SJSA1 (cell line): ENCODE data around the gene BCCIP. TPM values are rescaled to one million over a fixed set of nuclear protein-coding genes. Genes with fewer than 3 reads are reported as not detected.

ENCODE experiments used
- DNase-seq, 2 experiments: peaks; one replicate each; pipeline ENCODE4 v3.0.0-alpha.2; 2015 to 2020; ENCODE audit warnings: low spot score in 2 of 2, low read depth in 1 of 2
- H3K27ac ChIP-seq: fragments of 250-450 bp; sonication (Bioruptor Pico); 2 replicates; pipeline ENCODE4 v1.5.1; 2020; ENCODE audit warnings: mild to moderate bottlenecking, moderate library complexity
- H3K27me3 ChIP-seq: fragments of 250-450 bp; sonication (Bioruptor Pico); replicated peaks from 2 replicates; pipeline ENCODE4 v1.5.1; 2020; ENCODE audit warnings: mild to moderate bottlenecking, moderate library complexity
- H3K36me3 ChIP-seq: fragments of 250-450 bp; sonication (Bioruptor Pico); 2 replicates; pipeline ENCODE4 v1.5.1; 2020; ENCODE audit warnings: mild to moderate bottlenecking
- H3K4me1 ChIP-seq: fragments of 250-450 bp; sonication (Bioruptor Pico); replicated peaks from 2 replicates; pipeline ENCODE4 v1.6.1; 2021; ENCODE audit warnings: mild to moderate bottlenecking
- H3K4me3 ChIP-seq: fragments of 250-450 bp; sonication (Bioruptor Pico); 2 replicates; pipeline ENCODE4 v1.5.1; 2020; ENCODE audit warnings: mild to moderate bottlenecking
- H3K9me3 ChIP-seq: fragments of 250-450 bp; sonication (Bioruptor Pico); replicated peaks from 2 replicates; pipeline ENCODE4 v1.5.1; 2020; ENCODE audit warnings: mild to moderate bottlenecking
- total RNA-seq: library from RNA; depleted of rRNA; stranded (reverse); fragments of >200 nt; shearing (Covaris generic); gene quantifications from 2 replicates; pipeline ENCODE4 v1.2.3, GENCODE V29; 2014

The BCCIP gene
- total RNA-seq, 1 experiment from 2014 or later: 122 TPM

DNA sequence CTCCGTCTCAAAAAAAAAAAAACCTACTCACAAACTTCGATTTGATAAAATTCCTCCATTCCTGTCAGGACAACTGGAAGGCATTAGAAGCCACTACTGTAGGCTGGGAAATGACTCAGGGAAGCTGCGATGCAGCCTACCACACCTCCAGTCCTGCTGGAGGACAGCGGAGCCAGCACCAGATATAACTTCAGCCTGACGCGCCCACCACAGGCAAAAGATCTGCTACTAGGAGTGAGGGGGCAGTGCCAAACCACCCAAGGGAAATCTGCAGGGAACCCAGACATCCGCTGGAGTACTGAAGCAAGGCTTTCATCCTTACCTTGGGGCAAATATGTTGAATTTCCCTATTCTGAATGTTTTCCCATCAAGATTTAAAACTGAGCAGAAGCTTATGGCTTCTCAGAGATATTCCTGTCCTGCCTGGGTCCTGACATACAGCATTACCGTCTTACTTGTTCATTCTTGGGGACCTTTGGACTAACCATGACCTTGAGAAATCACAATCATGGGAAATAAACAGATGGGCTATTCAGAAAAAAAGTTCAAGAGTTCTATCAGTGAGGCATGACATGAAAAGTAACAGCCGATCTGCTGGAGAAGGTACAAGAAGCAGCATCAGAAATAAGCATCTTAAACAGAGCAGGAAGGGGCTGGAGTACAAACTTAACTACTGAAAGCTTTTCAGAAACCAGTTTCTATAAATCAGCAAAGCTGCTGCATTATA is 20.4 kb downstream of the BCCIP start:
- H3K36me3 ChIP-seq: peaks cover 33% of the 10 kb centered on the region
- peaks cover 12% of the 10 kb centered on the region for H3K4me1 ChIP-seq
- no peak for DNase-seq
- no peak overlapping the region for H3K4me3 ChIP-seq
- H3K27me3 ChIP-seq: no peaks in the 10 kb centered on the region
- H3K27ac ChIP-seq: no peak overlapping the region
- no peaks in the 10 kb centered on the region for H3K9me3 ChIP-seq

DNA sequence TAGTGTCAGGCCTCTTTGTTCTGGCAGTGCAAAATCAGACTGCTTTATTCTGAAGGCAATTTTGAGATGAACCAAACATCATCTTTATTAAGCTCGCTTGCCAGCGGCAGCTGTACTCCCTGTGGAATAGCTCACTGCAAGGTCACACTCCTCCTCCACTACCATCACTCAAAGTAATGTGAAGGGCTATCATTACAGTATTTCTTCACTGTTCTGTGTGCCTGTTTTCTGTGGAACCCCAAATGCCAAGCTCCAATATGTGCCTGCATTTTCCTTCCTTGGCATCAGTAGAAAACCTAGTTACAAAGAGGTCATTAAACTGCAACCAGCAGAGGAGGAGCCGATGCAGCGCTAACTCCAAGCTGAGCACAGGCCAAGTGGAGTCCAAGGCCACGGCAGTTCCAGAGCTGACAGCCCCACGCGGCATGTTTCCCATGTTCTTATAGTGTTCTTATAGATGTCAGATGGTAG is 21.4 kb downstream of the BCCIP start:
- DNase-seq: no peak
- H3K4me1 ChIP-seq: peaks cover 12% of the 10 kb centered on the region
- no peaks in the 10 kb centered on the region for H3K9me3 ChIP-seq
- H3K4me3 ChIP-seq: no peak overlapping the region
- no peaks in the 10 kb centered on the region for H3K27me3 ChIP-seq
- H3K27ac ChIP-seq: no peak overlapping the region
- H3K36me3 ChIP-seq: peaks cover 28% of the 10 kb centered on the region

DNA sequence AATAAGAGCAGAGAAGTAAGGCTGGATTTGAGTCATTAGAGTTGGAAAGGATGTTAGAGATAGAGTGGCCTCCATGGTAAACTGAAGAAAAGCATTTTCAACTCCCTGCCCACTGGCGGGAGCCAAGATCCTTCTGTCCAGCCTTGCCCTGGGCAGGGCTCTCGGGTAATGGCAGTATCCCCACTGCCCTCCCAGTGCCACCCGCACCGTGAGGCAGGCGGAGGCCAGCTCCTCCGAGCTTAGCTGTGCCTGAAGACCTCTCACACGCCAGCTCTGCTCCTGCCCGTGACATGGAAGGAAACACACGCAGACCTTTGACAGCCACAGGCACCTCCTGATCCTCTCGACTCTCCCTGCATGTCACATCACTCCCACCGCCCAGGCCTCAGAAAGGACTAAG is 22.3 kb downstream of the BCCIP start:
- H3K9me3 ChIP-seq: no peaks in the 10 kb centered on the region
- no peak overlapping the region for H3K27ac ChIP-seq
- no peak overlapping the region for H3K4me3 ChIP-seq
- H3K4me1 ChIP-seq: peaks cover 8% of the 10 kb centered on the region
- no peaks in the 10 kb centered on the region for H3K27me3 ChIP-seq
- peaks cover 22% of the 10 kb centered on the region for H3K36me3 ChIP-seq
- no peak for DNase-seq

DNA sequence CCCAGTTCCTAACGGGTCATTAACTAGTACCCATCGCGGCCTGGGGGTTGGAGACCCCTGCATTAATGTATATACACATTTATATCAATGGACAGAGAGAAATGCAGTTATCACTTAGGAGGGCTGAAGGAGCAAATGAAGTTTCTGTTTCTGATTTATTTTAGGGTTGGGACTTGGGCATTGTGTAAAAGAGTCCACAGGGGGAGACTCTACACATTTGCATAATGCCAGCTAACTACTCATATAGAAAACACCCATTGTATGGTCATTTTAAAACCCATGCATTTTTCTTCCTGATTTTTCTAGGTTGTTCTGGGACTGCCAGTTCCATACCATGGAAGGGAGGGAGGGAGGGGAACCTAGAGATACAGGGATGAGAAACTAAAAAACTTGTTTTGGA is 23.5 kb downstream of the BCCIP start:
- no peaks in the 10 kb centered on the region for H3K27me3 ChIP-seq
- no peak overlapping the region for H3K27ac ChIP-seq
- no peak overlapping the region for H3K4me3 ChIP-seq
- H3K9me3 ChIP-seq: no peaks in the 10 kb centered on the region
- DNase-seq: no peak
- H3K36me3 ChIP-seq: peaks cover 20% of the 10 kb centered on the region
- no peaks in the 10 kb centered on the region for H3K4me1 ChIP-seq

DNA sequence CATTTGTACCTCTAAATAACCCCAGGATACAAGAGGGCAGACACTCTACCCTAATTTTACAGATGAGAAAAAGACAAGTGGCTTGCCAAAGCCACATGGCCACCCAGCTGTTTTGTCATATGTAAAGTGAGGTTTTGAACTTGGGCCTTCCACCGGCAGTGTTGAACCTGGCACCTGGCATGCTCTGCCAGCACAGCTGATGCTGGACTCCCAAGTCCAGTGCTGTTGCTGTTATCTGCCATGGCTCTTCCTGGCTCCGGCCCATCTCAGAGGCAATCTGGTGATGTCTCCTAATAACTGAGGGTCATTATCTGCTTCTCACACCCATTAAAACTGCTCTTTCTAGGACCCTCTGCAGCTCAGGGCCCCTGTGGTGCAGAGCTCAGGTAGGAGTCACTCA is 25.0 kb downstream of the BCCIP start:
- DNase-seq: no peak
- H3K9me3 ChIP-seq: no peaks in the 10 kb centered on the region

DNA sequence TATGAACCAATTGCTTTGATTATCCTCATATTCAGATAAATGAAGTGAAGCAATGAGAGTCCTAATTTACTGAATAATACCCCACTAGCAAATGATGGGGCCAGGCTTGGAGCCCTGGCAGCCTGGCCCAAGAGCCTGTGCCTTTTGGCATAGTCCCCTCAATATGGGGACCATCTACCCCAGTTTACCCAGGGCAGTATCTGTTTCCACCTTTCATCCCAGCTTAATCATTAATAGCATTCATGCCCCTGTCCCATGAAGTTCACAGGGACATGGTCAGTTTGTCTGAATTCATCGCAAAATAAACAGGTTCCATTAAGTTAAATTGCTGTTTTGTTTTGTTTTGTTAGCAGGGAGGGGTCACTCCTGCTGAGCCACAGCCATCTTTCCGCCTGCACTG is 25.5 kb downstream of the BCCIP start:
- H3K9me3 ChIP-seq: no peaks in the 10 kb centered on the region
- H3K4me3 ChIP-seq: no peak overlapping the region
- no peak overlapping the region for H3K27ac ChIP-seq
- H3K36me3 ChIP-seq: peaks cover 31% of the 10 kb centered on the region
- no peaks in the 10 kb centered on the region for H3K4me1 ChIP-seq
- no peak for DNase-seq
- no peaks in the 10 kb centered on the region for H3K27me3 ChIP-seq

More for the DNA sequence above, 25.0 kb downstream of the BCCIP start:
- Histone ChIP-seq H3K27me3 (no peaks in the 10 kb centered on the region), H3K27ac (no peak overlapping the region), H3K4me3 (no peak overlapping the region), H3K36me3 (peaks cover 28% of the 10 kb centered on the region), H3K4me1 (no peaks in the 10 kb centered on the region)

DNA sequence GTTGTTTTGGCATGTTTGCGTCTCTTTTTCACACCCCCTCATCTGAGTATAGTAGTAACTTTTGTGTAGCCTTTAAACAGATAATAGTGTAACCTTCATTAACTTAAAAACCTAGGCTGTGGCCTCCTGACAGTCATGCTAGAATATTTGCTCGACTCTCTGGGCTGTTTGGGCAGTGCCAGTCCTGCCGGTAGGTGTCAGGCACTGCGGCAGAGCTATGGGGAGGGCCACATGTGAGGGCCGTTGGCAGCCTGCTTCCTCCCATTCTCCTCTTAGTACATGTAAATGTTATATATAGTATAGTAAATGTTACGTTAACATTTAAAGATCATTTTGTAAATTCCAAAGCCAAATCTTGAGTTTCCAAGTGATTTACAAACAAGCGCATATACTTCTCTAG is 26.1 kb downstream of the BCCIP start:
- Histone ChIP-seq H3K27ac (no peak overlapping the region), H3K9me3 (no peaks in the 10 kb centered on the region), H3K4me3 (no peak overlapping the region), H3K4me1 (no peaks in the 10 kb centered on the region), H3K27me3 (no peaks in the 10 kb centered on the region), H3K36me3 (peaks cover 32% of the 10 kb centered on the region)
- no peak for DNase-seq

DNA sequence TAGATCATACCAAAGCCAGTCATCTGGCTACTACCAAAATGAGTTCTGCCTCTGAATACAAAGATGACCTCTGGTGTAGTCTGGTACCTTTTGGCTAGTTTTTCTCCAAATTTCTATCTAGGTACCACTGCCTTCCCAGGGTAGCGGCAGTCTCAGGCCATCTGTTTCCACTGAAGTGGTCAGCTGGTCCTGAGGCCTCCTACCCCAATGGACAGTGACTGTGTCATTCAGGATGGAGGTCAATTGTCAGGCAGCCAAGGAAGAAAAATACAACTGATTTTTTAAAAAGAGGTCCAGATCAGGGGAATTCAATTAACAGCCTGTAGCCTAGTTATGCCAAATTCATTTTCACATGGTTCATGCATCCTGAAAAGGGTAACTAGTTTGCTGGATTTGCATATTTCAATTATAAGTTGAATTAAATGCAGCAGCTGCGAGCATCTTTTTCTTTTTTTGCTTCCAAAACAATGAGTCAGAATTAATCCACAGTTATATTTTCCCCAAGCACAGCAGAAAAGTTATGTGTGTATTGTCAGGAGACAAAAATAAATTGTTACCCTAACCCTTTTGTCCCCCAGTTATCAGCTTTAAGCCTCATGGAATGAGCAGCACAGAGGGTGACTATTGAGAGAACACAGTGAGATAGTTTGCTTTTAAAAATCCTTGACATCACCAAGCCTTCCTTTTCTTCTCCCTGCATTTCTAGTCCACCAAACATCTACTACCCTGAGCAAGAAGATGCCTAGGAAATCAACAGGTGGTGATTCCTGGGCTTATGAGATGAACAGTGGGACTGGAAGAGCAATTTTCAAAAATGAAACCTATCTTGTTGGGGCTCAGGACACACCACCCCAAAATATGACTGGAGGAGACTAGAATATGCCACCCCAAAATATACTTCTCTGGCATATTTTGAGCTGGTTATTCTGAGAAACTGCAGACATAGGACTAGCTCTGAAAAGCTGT is 27.7 kb downstream of the BCCIP start:
- Histone ChIP-seq H3K36me3 (peaks cover 30% of the 10 kb centered on the region), H3K27me3 (no peaks in the 10 kb centered on the region), H3K4me3 (no peak overlapping the region), H3K27ac (no peak overlapping the region), H3K9me3 (no peaks in the 10 kb centered on the region), H3K4me1 (no peaks in the 10 kb centered on the region)
- no peak for DNase-seq

DNA sequence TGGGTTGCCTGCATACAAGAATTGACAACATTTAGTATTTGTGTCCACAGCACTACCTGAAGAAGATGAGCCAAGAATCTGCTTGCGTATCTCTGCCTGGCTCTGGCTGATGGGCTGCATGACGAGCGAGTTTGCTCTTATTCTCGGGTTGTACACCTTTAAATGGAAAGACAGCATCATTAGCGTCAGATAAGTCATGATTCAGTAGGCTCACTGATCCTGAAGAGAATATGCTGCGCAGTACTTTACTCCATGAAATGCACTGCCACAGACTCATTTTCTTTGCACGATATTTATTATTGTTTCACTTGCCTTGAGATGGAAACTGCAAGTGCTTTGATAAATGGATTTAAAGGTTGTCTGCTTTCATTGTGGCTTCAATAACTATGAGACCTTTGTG is 29.1 kb downstream of the BCCIP start:
- DNase-seq: no peak
- no peak overlapping the region for H3K4me3 ChIP-seq
- no peaks in the 10 kb centered on the region for H3K9me3 ChIP-seq
- H3K36me3 ChIP-seq: peaks cover 30% of the 10 kb centered on the region
- H3K27me3 ChIP-seq: no peaks in the 10 kb centered on the region
- H3K27ac ChIP-seq: no peak overlapping the region
- no peaks in the 10 kb centered on the region for H3K4me1 ChIP-seq

DNA sequence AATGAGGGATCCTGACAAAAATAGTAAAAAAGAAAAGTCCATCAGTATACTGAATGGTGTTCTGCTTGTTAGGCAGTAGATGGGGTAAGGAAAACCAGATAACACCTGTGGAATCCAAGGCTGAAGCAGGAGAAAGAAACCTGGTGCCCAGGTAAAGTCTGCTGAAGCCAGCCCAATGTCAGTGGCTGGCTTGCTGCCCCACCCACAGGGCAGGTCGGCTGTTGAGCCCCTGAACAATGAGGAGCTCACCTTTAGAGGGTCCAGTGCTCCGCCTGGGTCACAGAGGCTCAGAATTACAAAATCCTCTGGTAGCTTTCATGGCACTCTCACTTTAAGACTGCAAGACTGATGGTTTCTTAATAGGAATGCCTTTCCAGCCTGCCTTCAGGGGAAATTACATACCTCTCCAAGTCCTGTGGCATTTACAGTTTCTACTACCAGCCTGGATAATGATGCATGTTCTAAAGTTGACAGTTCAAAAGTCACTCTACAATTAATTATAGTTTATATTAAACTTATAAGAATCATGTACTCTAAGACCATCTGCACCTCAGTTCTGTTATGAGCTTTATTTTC is 33.9 kb downstream of the BCCIP start:
- Histone ChIP-seq H3K27ac (no peak overlapping the region), H3K9me3 (no peaks in the 10 kb centered on the region), H3K36me3 (peaks cover 15% of the 10 kb centered on the region), H3K4me1 (no peaks in the 10 kb centered on the region), H3K27me3 (no peaks in the 10 kb centered on the region), H3K4me3 (no peak overlapping the region)
- DNase-seq: no peak

DNA sequence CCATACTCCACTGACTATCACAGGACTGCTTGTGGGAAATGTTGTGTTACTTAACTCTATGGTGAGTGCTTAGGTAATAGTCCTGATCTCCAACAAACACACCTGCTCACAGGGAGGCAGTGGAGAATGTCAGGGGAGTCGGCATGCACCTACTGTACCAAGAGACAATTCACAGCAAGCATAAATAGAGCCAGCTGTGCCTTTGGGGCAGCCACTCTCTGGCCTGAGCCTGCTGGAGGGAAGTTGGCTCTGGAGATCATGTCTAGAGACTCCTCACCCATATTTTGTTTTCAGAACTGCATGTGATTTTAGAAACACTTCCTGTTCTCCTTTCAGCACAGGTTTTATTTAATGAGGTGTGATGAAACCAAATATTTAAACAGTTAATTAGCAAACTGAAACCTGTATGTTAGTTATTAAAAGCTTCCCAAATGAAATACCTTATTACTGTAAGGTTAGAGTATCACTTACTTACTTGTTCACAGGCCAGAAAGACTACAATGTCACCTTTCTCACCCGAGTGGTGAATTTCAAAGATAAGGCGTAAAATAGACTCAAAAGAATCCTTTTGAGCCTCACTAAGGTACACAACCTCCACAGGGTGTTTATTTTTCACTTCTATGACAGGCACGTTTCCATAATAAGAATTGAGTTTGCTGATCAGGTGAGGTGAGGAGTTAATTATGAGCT is 35.9 kb downstream of the BCCIP start:
- Histone ChIP-seq H3K36me3 (peaks cover 3% of the 10 kb centered on the region; the same call in 1 of the 2 replicates), H3K27me3 (no peaks in the 10 kb centered on the region), H3K4me3 (no peak overlapping the region), H3K27ac (no peak overlapping the region), H3K9me3 (no peaks in the 10 kb centered on the region), H3K4me1 (no peaks in the 10 kb centered on the region)
- DNase-seq: no peak

DNA sequence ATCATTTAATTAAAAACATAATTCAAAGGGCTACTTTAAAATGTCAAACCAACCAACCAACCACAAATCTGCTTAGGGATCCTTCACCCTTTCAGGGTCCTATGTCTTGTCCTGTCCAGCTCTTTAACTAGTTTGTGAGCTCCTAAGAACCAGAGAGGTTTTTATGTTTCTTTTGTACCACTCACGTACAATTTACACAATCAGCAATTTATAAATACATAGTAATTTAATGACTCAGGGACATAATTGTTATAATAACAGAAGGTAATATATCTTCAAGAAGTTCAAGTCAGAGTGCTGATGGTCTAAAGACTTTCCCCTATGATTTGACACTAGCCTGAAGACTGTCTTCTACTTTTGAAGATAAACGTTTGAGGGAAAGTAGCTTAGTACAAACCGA is 41.8 kb downstream of the BCCIP start:
- Histone ChIP-seq H3K9me3 (no peaks in the 10 kb centered on the region), H3K36me3 (peaks cover 10% of the 10 kb centered on the region), H3K4me3 (no peak overlapping the region), H3K4me1 (no peaks in the 10 kb centered on the region), H3K27ac (no peak overlapping the region), H3K27me3 (no peaks in the 10 kb centered on the region)
- DNase-seq: no peak

DNA sequence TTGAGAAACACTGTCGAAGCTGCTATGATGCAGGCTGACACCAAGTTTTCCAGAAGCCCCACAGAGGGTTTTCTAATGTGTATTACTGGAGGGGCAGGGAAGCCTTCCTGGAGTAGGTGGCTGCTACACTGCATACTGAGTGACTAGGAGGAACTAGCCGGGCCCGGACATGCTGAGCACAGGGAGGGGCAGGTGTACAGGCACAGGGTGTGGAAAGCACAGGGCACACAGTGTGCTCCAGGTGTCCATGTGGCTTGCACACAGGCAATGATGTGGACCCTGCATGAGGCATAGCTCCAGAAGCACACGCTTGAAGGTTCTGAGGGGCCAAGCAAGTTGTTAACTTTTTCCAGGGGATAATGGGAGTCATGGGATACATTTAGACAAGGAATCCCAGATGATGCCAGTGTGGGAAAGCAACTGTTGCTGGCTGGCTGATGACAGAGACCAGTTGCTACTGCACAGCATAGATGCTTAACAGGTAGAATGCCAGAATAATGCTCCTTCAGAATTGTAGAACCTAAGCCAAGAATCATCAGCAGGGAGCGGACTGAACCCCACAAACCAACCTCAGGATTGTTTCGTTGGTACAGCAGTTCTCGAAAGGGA is 43.2 kb downstream of the BCCIP start:
- Histone ChIP-seq H3K27ac (no peak overlapping the region), H3K27me3 (no peaks in the 10 kb centered on the region), H3K9me3 (no peaks in the 10 kb centered on the region), H3K4me1 (no peaks in the 10 kb centered on the region), H3K36me3 (peaks cover 10% of the 10 kb centered on the region), H3K4me3 (no peak overlapping the region)
- no peak for DNase-seq
